Chondrocyte (in vitro differentiated cells): ENCODE results near the gene PTGFR. TPM values are rescaled to one million over a fixed set of nuclear protein-coding genes. Genes with fewer than 3 reads are reported as not detected.

ENCODE experiments used
- DNase-seq: peaks from one replicate; pipeline ENCODE4 v3.0.0; 2021; ENCODE audit warnings: mixed read lengths, low spot score
- H3K27ac Mint-ChIP-seq: one replicate; pipeline ENCODE4 v1.8.0; 2021; ENCODE audit warnings: mild to moderate bottlenecking, moderate library complexity, mixed read lengths; ENCODE audit not compliant: unreplicated experiment
- H3K27me3 Mint-ChIP-seq: 2 replicates; pipeline ENCODE4 v1.8.0; 2021; ENCODE audit warnings: low read depth, mixed read lengths
- H3K36me3 Mint-ChIP-seq: 2 replicates; pipeline ENCODE4 v1.8.0; 2021; ENCODE audit warnings: low read depth, mixed read lengths
- H3K4me1 Mint-ChIP-seq: 2 replicates; pipeline ENCODE4 v1.8.0; 2021; ENCODE audit warnings: low read depth, mild to moderate bottlenecking, mixed read lengths
- H3K4me3 Mint-ChIP-seq: one replicate; pipeline ENCODE4 v1.8.0; 2021; ENCODE audit warnings: mild to moderate bottlenecking, moderate library complexity, mixed read lengths; ENCODE audit not compliant: unreplicated experiment
- H3K9me3 Mint-ChIP-seq: 2 replicates; pipeline ENCODE4 v1.8.0; 2021; ENCODE audit warnings: low read depth, mixed read lengths
- CTCF ChIP-seq: fragments of 200-600 bp; sonication (generic); IDR thresholded peaks from 2 replicates; pipeline ENCODE4 v1.5.0; 2021; ENCODE audit warnings: antibody characterized with exemption, mild to moderate bottlenecking, moderate library complexity
- total RNA-seq: library from RNA; stranded (reverse); gene quantifications from 3 replicates; pipeline ENCODE4 v1.2.1, GENCODE V29; 2021

The PTGFR gene
- total RNA-seq, 1 donor from 2014 or later = 0.17 TPM

- H3K27ac Mint-ChIP-seq = no peak overlapping the region
- peak; percentile 25 for TF ChIP-seq CTCF
- no peak for DNase-seq
- no peak overlapping the region for H3K4me3 Mint-ChIP-seq
- H3K9me3 Mint-ChIP-seq = peaks cover 36% of the 10 kb centered on the region
- H3K4me1 Mint-ChIP-seq = no peaks in the 10 kb centered on the region
- peaks cover 22% of the 10 kb centered on the region for H3K27me3 Mint-ChIP-seq
- peaks cover 1% of the 10 kb centered on the region for H3K36me3 Mint-ChIP-seq
Measured at GRCh38 chr1:78553859-78554258, 63.1 kb downstream of the PTGFR start.

- no peak for TF ChIP-seq CTCF
- peaks cover 29% of the 10 kb centered on the region for H3K9me3 Mint-ChIP-seq
- H3K4me3 Mint-ChIP-seq = no peak overlapping the region
- no peak overlapping the region for H3K27ac Mint-ChIP-seq
- no peaks in the 10 kb centered on the region for H3K4me1 Mint-ChIP-seq
- DNase-seq = no peak
- H3K27me3 Mint-ChIP-seq = peaks cover 23% of the 10 kb centered on the region
- peaks cover 1% of the 10 kb centered on the region for H3K36me3 Mint-ChIP-seq
Measured at GRCh38 chr1:78554840-78555239, 64.1 kb downstream of the PTGFR start.

- peaks cover 1% of the 10 kb centered on the region for H3K36me3 Mint-ChIP-seq
- no peak for DNase-seq
- no peak overlapping the region for H3K4me3 Mint-ChIP-seq
- no peak for TF ChIP-seq CTCF
- no peak overlapping the region for H3K27ac Mint-ChIP-seq
- H3K9me3 Mint-ChIP-seq = peaks cover 15% of the 10 kb centered on the region
- no peaks in the 10 kb centered on the region for H3K4me1 Mint-ChIP-seq
- H3K27me3 Mint-ChIP-seq = peaks cover 30% of the 10 kb centered on the region
Measured at GRCh38 chr1:78559680-78560079, 68.9 kb downstream of the PTGFR start.

- no peak for TF ChIP-seq CTCF
- Mint-ChIP-seq H3K36me3 (no peaks in the 10 kb centered on the region), H3K9me3 (peaks cover 8% of the 10 kb centered on the region), H3K27me3 (peaks cover 30% of the 10 kb centered on the region), H3K4me3 (no peak overlapping the region), H3K27ac (no peak overlapping the region), H3K4me1 (no peaks in the 10 kb centered on the region)
- no peak for DNase-seq
Measured at GRCh38 chr1:78560811-78561210, 70.0 kb downstream of the PTGFR start.

- peaks cover 29% of the 10 kb centered on the region for H3K27me3 Mint-ChIP-seq
- H3K4me3 Mint-ChIP-seq = no peak overlapping the region
- H3K4me1 Mint-ChIP-seq = no peaks in the 10 kb centered on the region
- no peak overlapping the region for H3K27ac Mint-ChIP-seq
- H3K9me3 Mint-ChIP-seq = peaks cover 4% of the 10 kb centered on the region
- DNase-seq = no peak
- no peaks in the 10 kb centered on the region for H3K36me3 Mint-ChIP-seq
- TF ChIP-seq CTCF = no peak
Measured at GRCh38 chr1:78561856-78562255, 71.1 kb downstream of the PTGFR start.
